HG03097 (cell line): Measurements from ENCODE around the gene AGL.
"Not testable (repeated sequence)": the region's sequence is repeated elsewhere in the genome, so short reads cannot be mapped to it uniquely, and the experiment has no call there.

ENCODE experiments used
- ATAC-seq: cut with Tn5 transposase; IDR thresholded peaks from one replicate; pipeline ENCODE4 v1.9.1; 2021; ENCODE audit not compliant: unreplicated experiment, low FRiP score

AGL gene

DNA sequence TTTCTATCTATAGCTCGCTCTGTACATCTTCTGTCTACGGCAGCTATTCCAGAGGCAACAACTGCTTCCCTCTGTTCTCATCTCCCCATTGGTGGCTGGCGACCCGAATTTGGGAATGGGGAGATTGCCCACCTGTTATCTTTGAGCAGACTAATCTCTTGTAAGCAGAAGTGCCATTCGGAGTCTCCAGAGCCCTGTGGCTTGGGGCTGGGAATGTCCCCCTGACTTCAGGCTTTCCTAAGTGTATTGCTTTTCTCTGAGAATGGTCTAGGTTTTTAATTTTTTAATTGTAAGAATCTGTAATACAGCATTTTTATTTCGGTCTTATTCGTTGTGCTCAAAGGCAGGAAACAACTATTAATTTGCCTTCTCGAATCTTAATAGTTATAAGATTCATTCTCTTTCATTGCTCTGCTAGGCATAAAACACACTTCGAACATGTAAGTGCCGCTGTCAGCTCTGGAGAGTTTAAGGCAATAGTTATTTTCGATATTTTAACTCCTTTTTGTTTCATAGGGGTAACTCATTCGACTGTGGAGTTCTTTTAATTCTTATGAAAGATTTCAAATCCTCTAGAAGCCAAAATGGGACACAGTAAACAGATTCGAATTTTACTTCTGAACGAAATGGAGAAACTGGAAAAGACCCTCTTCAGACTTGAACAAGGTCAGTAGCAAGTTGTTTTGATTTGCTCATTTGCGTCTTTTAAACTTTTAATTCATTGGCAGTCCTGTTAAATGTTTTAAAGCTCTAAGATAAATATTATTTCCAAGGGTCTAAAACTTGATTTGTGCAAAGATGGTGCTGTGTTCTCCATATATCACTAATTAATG lies 514 bp downstream of the AGL start:
- ATAC-seq = no peak

DNA sequence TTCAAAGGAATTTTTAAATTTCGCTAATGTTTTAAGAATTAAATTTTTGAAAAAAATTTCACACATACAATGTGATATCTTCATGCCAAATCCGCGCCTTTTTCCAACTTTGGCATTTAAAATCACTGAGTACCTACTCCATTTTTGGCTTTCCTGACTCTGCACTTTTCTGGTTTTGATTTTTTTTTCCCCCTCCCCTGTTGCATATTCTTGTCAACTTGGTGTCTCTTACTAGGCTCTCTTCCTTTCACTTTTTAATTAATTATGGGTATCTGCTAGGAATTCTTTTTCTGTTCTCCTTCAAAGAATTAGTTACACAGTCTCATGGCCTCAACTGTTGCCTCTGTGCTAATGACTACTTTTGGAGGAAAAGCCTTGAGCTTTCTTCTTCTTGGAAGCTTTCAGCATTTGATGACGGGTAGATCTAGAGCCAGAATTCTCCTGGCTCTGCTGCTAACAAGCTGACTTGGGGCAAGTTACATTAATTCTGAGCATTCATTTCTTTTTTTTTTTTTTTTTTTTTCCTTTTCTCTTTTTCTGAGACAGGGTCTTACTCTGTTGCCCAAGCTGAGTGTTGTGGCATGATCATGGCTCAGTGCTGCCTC lies 1.8 kb downstream of the AGL start:
- ATAC-seq = no peak

DNA sequence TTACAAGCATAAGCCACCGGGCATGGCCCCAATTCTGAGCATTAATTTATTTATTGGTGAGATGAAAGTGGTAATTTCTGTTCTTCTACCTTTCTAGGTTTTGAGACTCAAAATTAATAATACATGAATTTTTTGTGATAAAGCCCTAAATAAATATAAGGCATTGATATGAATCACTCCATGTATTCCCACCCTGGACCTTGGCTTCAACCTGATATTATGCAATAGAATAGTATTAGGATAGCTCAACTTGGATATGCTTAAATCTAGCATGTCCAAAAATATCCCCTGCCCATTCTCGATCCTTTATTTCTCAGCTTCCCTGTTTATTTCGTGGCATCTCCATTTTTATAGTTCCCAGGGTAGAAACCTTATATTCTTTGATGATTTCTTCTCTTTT lies 2.5 kb downstream of the AGL start:
- no peak for ATAC-seq

DNA sequence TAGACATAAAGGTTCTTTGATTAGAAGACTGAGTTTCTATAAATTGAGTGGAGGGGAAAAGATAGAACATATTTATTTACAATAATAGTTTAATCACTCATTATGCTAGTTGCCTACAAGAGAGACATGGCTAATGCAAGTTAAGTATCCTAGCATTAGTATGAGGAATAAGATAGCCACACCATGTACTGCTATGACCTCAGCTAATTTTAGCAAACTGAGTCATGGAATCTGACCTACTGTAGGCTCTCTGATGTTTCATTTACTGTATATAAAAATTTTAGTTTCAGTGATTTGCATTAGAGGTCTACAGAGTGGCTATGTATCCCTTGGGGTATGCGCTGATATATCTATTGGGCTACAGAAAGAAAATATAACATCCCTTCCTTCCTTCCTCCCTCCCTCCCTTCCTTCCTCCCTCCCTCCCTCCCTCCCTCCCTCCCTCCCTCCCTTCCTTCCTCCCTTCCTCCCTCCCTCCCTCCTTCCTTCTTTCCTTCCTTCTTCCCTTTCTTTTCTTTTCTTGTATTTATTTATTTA lies 5.8 kb downstream of the AGL start:
- ATAC-seq = no peak

DNA sequence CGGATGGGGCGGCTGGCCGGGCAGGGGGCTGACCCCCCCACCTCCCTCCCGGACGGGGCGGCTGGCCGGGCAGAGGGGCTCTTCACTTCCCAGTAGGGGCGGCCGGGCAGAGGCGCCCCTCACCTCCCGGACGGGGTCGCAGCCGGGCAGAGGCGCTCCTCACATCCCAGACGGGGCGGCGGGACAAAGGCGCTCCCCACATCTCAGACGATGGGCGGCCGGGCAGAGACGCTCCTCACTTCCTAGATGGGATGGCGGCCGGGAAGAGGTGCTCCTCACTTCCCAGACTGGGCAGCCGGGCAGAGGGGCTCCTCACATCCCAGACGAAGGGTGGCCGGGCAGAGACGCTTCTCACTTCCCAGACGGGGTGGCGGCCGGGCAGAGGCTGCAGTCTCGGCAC lies 6.9 kb downstream of the AGL start:
- not testable (repeated sequence) for ATAC-seq

DNA sequence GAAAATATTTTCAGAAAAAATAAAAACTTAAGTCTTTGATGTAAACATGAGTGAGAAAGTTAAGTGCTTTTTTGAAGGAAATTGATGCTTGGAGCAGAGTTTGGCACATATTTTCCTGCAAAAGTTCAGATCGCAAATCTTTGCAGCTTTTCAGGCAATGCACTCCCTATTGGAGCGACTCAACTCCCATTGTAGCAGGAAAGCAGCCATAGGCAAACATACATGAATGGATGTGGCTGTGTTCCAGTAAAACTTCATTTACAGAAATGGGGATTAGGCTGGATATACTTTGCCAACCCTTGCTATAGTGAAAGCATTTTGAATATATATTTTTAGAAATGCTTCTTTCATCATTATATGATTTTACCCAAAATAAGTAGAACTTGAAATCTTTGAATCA lies 8.1 kb downstream of the AGL start:
- no peak for ATAC-seq

DNA sequence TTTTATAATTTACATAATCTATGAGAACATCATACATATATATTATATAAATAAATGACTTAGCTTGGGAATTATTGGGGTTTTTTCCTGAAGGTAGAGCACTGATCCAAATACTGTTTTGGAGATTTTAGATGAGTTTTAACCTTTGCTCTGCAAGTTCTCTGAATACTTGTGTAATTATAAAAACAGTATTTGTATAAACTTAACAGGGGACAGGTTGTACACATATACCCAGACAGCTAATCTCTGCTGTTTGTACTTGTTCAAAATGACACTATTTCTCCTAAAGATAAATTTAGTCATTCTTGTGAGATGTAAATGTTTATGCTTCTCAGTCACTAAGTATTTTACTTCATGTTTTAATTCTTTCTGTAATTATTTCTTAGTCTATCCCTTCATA lies 8.7 kb downstream of the AGL start:
- no peak for ATAC-seq

DNA sequence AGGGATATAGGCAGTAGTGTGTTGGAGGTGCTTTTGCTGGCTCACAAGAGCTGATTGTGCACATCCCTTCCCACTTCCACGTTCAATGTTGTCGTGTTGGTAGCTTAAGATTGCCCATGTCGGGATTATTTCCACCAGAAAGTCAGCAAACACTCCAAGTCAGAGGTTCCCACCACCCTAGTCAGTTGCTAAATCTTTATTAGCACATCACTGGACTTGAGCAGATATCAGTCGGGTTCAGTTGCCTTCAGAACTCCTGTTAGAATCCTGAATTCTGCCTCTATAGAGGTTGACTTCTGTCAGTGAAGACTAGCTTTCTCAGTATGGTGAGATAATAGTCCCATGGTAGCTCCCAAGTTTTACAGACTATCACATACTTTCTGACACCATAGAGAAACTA lies 10.5 kb downstream of the AGL start:
- ATAC-seq = no peak

DNA sequence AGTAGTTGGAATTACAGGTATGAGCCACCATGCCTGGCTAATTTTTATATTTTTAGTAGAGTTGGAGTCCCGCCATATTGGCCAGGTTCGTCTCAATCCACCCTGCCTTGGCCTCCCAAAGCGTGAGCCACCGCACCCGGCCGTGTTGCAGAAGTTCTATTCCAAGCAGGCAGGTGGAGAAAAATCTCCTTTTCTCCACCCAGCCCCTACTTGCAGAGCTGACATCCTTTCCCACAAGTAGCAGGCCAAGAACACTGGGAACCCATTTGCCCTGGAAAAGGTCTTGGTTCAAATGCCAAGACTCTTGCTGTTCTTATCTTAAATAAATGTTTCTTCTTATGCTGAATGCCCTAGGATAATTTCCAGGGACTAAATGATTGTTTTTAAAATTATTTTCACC lies 17.5 kb downstream of the AGL start:
- no peak for ATAC-seq

DNA sequence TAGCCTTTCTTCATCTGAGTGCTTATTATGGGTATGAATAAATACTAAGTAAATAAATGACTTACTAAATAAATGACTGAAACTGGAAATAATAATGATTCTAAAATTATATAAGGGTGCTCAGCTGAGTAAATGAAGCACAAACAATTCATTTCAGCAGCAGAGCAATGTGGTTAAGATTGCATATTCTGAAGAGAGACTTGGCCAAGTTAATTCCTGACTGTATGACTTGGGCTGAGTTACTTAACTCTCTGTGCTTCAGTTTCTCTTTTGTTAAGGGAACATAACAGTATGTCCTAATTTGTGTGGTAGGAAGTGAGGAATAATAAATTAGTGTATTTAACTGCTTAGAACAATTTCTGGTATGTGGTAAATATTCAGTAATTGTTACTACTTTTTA lies 19.1 kb downstream of the AGL start:
- ATAC-seq = no peak

DNA sequence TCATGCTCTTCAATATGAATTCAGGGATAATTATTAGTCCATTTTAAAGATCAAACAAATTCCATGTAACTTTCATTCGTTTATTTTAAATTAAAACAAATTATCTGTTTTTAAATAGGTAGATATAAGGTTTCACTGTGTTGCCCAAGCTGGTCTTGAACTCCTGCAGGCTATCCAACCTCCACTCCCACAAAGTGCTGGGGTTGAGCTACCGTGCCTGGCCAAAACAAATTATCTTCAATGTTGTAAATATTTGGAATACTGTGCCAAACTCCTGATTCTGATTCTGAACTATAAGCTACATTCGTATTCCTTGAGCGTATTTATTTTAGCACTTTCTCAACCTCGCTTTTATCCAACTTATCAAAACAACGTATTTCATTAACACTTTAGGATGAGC lies 19.6 kb downstream of the AGL start:
- no peak for ATAC-seq

DNA sequence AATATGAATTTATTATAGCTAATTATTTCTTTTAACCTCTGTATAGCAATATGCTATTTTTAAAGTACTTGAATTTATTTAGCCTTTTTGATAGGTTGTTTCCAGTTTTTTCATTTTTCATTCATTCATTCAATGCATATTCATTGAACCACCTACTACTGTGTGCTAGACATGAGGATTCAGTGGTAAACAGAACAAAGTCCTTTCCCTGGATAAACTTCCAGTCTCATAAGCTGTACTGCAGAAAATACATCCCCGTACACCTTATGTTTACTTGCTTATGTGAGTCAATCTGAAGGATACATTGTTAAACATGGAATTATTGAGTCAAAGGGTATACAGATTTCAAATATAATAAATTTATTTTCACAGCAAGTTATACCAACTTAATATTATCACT lies 21.9 kb downstream of the AGL start:
- ATAC-seq = no peak

DNA sequence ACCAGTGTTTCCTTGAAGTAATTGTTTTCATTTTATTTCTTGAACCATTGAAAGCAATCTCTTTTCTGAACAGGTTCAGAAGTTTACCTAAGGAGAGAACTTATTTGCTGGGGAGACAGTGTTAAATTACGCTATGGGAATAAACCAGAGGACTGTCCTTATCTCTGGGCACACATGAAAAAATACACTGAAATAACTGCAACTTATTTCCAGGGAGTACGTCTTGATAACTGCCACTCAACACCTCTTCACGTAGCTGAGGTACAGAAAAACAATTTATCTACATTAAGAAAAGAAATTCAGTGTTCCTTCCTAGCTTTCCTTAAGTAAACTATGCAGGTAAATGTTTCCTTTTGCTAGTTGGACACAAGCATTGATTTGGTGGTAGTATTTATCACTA lies 27.4 kb downstream of the AGL start:
- ATAC-seq = no peak

DNA sequence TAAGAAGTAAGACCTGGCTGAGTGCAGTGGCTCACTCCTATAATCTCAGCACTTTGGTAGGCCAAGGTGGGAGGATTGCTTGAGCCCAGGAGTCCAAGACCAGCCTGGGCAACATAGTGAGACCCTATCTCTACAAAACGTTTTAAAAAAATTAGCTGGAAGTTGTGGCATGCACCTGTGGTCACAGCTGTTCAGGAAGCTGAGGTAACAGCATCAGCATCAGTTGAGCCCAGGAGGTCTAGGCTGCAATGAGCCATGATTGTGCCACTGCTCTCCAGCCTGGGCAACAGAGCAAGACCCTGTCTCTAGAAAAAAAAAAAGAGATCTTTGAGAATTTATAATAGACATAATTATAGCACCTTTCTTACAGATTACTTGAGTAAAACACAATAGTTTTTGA lies 36.0 kb downstream of the AGL start:
- ATAC-seq = no peak

DNA sequence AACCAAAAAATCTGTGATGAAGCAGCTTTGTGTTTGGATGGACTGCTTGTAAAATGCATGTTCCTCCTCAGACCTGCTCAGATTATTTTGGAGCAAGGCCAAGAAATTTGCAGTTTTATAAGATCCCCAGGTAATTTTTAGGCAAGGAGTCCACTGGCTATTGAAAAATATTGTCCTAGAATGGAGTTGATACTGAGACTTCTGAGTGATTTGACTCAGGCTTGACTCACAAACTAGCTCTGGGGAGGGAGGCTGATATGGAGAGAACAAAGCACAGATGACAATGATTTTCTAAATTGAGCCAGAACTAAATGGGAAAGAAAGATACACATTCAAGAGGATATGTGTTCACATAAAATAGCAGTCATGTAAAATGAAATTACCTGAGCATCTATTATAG lies 36.7 kb downstream of the AGL start:
- ATAC-seq = no peak

DNA sequence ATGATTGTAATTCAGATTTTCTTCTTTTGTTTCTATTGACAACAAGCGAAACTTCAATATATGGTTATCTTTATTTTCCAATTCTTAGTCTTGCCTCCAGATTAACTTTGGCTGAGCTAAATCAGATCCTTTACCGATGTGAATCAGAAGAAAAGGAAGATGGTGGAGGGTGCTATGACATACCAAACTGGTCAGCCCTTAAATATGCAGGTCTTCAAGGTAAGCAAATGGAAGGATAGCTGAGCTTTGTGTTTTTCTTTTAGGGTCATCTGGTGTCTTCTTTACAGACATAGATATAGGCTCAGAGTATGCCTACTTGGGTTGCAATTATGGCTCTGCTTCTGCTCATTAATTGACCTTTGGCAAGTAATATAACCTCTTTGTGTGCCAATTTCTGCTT lies 37.7 kb downstream of the AGL start:
- no peak for ATAC-seq

DNA sequence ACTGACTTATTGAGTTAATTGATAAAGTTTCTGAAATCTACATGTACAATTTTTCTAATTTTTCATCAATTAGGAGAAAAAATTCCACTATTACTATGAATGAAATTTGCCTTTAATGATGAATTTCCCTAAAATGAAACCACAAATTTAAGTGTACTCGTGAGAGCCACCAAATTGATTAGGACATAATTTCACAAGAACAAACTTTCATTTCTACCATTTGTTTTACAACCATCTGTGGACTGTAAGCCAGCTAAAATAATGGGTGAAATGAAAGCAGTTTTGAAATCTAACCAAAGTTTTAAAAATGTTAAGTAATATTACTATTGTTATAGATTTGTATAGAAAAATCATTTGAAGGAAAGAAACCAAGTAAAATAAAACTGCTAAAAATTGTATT lies 41.8 kb downstream of the AGL start:
- no peak for ATAC-seq

DNA sequence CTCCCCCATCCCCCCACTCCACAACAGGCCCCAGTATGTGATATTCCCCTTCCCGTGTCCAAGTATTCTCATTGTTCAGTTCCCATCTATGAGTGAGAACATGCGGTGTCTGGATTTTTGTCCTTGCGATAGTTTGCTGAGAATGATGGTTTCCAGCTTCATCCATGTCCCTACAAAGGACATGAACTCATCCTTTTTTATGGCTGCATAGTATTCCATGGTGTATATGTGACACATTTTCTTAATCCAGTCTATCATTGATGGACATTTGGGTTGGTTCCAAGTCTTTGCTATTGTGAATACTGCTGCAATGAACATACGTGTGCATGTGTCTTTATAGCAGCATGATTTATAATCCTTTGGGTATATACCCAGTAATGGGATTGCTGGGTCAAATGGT lies 53.1 kb downstream of the AGL start:
- not testable (repeated sequence) for ATAC-seq

DNA sequence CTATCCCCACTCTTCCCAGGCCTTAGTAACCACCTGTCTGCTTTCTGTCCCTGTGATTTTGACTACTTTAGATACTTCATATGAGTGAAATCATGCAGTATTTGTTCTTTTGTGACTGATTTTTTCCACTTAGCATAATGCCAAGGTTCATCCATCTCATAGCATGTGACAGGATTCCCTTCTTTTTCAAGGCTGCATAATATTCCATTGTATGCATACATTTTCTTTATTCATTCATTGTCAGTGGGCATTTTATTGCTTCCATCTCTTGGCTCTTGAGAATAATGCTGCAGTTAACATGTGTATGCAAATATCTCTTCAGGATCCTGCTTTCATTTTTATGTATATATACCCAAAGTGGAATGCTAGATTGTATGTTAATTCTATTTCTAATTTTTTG lies 56.4 kb downstream of the AGL start:
- ATAC-seq = no peak

DNA sequence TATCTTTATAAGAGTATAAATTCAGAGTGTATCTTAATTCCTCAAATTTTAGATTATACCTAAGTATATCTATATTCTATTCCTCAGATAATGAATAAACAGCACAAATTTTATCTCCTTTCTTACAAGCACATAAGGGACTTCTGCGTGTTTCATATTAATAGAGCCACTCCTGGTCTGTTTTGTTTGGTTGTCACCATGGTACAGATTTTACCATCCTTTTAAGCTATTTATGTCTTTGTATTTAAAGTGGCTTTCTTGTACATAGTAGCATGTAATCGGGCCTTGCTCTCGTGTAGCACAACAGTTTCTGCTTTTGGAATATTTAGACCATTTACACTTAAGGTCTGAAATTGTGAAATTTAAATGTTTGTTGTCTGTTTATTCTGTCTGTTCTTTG lies 67.1 kb downstream of the AGL start:
- ATAC-seq = no peak

DNA sequence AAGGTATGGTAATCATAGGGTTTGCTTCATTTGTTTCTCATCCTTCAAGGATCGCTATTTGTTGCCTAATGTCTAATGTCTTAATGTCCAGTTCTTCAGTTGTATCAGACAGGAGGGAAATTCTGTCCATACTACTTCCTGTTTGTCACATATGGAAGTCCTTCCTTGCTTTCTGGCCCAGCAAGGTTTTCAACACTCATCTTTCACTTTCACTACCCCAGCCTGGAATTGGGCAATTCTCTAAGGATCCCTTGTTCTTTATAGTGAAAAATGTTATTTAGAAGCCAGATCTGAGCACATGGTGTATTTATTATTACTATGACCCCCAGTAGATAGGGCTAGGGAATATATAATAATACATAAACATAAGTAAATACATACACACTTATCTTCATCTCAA lies 69.1 kb downstream of the AGL start:
- no peak for ATAC-seq

DNA sequence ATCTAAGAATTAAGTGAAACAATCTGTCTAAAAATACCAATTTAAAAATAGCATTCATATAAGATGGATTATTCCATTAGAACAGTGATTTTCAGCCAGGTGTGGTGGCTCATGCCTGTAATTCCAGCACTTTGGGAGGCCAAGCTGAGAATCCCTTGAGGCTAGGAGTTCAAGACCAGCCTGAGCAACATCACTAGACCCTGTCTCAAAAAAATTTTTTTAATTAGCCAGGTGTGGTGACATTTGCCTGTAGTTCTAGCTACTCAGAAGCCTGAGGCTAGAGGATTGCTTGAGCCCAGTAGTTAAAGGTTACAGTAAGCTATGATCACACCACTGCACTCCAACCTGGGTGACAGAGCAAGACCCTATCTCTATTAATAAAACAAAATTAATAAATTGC lies 84.6 kb downstream of the AGL start:
- no peak for ATAC-seq
